DOHH2 (cell line): Measurements from ENCODE around the gene CXorf51A.
"Not testable (repeated sequence)": the region's sequence is repeated elsewhere in the genome, so short reads cannot be mapped to it uniquely, and the experiment has no call there.

Experiments used
- H3F3A ChIP-seq: fragments of 200-600 bp; sonication (generic), shearing (Covaris generic); 2 replicates; pipeline ENCODE4 v1.6.0; 2016; ENCODE audit warnings: antibody characterized with exemption, mild to moderate bottlenecking; ENCODE audit not compliant: control insufficient read depth, insufficient read depth
- H3K27ac ChIP-seq: fragments of 200-600 bp; sonication (generic); 2 replicates; pipeline ENCODE4 v1.5.1; 2014; ENCODE audit warnings: low read depth, mild to moderate bottlenecking, low read length, moderate library complexity
- H3K27me3 ChIP-seq: fragments of 200-600 bp; sonication (generic); 2 replicates; pipeline ENCODE4 v1.6.1; 2014; ENCODE audit warnings: mild to moderate bottlenecking, low read length, mixed read lengths; ENCODE audit not compliant: control insufficient read depth
- H3K36me3 ChIP-seq: fragments of 200-600 bp; sonication (generic); 2 replicates; pipeline ENCODE4 v1.6.1; 2014; ENCODE audit warnings: mild to moderate bottlenecking, low read length, moderate library complexity, mixed read lengths; ENCODE audit not compliant: control insufficient read depth
- H3K4me1 ChIP-seq: fragments of 200-600 bp; sonication (generic); 2 replicates; pipeline ENCODE4 v1.6.1; 2014; ENCODE audit warnings: mild to moderate bottlenecking, low read length, mixed read lengths; ENCODE audit not compliant: control insufficient read depth
- H3K4me2 ChIP-seq: fragments of 200-600 bp; sonication (generic); 2 replicates; pipeline ENCODE4 v1.6.0; 2014; ENCODE audit warnings: mild to moderate bottlenecking, low read length, moderate library complexity
- H3K4me3 ChIP-seq: fragments of 200-600 bp; sonication (generic); 2 replicates; pipeline ENCODE4 v1.5.1; 2014; ENCODE audit warnings: mild to moderate bottlenecking, low read length, mixed read lengths
- H3K79me2 ChIP-seq: fragments of 200-600 bp; sonication (generic); 2 replicates; pipeline ENCODE4 v1.6.1; 2014; ENCODE audit warnings: mild to moderate bottlenecking, low read length, mixed read lengths; ENCODE audit not compliant: control insufficient read depth
- H3K9me2 ChIP-seq: fragments of 200-600 bp; sonication (generic); replicated peaks from 2 replicates; pipeline ENCODE4 v1.6.1; 2014; ENCODE audit warnings: mild to moderate bottlenecking, low read length, mixed read lengths; ENCODE audit not compliant: control insufficient read depth
- H3K9me3 ChIP-seq: fragments of 200-600 bp; sonication (generic); 2 replicates; pipeline ENCODE4 v1.6.1; 2014; ENCODE audit warnings: antibody characterized with exemption, low read length, mixed read lengths; ENCODE audit not compliant: control insufficient read depth, insufficient read depth
- H4K20me1 ChIP-seq: fragments of 200-600 bp; sonication (generic); 2 replicates; pipeline ENCODE4 v1.6.0; 2014; ENCODE audit warnings: low read depth, mild to moderate bottlenecking, antibody characterized with exemption, low read length, moderate library complexity; ENCODE audit not compliant: control insufficient read depth, insufficient read depth
- EZH2phosphoT487 ChIP-seq: fragments of 200-600 bp; sonication (generic); IDR thresholded peaks from 2 replicates; pipeline ENCODE4 v1.6.1; 2017; ENCODE audit warnings: borderline replicate concordance, mild to moderate bottlenecking, antibody characterized with exemption, low read length, moderate library complexity, mixed read lengths
- TF ChIP-seq, protein P1 (sequence below): fragments of 200-600 bp; sonication (generic); IDR thresholded peaks from one replicate; pipeline ENCODE4 v1.5.1; 2014; ENCODE audit warnings: antibody characterized with exemption, mild to moderate bottlenecking, low read depth, low read length; ENCODE audit not compliant: poor library complexity, severe bottlenecking

The CXorf51A gene

DNA sequence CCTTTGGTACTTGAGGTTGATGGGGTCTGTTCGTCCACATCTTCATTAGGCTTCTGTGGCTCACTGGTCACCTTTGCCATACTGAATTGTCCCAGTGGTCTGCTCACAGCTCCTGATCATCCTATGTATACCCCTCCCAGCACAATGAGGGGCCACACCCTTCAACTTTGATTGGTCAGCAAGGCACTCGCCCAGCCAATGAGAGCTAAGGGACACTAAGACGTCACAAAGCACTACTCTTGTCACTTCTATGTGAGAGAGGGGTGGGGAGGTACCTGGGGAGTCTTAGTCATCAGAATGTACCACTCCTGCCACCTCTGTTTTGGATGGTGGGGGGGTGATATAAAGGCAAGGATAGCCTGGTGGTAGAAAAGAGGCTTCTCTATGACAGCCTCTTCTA is at the start of gene CXorf51A:
Gene CXorf51A (minus strand): TSS at position 101 of the 400 bp plus-strand sequence. CDS start 21 bp downstream, at position 80.
- not testable (repeated sequence) for H4K20me1 ChIP-seq, H3K27me3 ChIP-seq, H3K9me2 ChIP-seq

DNA sequence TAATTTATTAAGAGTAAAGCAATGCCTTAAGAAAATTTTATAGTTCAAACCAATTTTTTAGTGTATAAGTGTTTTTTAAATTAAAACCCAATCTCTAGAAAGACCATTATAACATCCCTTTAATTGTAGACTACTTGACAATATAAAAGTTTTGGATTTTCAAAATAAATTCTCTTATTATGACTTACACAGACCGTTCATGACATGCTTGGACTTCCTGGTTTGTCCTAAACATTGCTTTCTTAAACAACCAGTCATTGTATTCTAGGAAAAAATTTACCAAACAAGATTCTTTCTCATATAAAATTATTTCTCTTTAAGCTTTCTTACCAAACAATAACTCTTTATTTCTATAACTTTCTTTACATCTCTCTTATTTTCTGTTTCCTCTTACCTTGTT is 49.0 kb upstream of the CXorf51A start:
- Histone ChIP-seq H3F3A (no peaks in the 10 kb centered on the region), H3K27ac (no peak overlapping the region), H3K9me3 (no peaks in the 10 kb centered on the region), H3K4me3 (no peak overlapping the region), H3K4me1 (no peaks in the 10 kb centered on the region), H3K36me3 (no peaks in the 10 kb centered on the region), H3K9me2 (no peaks in the 10 kb centered on the region), H3K27me3 (no peaks in the 10 kb centered on the region), H3K4me2 (no peak overlapping the region), H4K20me1 (no peaks in the 10 kb centered on the region), H3K79me2 (no peaks in the 10 kb centered on the region)
- TF ChIP-seq, protein P1, sequence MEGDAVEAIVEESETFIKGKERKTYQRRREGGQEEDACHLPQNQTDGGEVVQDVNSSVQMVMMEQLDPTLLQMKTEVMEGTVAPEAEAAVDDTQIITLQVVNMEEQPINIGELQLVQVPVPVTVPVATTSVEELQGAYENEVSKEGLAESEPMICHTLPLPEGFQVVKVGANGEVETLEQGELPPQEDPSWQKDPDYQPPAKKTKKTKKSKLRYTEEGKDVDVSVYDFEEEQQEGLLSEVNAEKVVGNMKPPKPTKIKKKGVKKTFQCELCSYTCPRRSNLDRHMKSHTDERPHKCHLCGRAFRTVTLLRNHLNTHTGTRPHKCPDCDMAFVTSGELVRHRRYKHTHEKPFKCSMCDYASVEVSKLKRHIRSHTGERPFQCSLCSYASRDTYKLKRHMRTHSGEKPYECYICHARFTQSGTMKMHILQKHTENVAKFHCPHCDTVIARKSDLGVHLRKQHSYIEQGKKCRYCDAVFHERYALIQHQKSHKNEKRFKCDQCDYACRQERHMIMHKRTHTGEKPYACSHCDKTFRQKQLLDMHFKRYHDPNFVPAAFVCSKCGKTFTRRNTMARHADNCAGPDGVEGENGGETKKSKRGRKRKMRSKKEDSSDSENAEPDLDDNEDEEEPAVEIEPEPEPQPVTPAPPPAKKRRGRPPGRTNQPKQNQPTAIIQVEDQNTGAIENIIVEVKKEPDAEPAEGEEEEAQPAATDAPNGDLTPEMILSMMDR: no peak
- no peak for TF ChIP-seq EZH2phosphoT487

More for the DNA sequence above, at the start of gene CXorf51A:
- H3K4me3 ChIP-seq, H3K9me3 ChIP-seq, H3K27ac ChIP-seq, H3F3A ChIP-seq, H3K4me2 ChIP-seq, H3K36me3 ChIP-seq, H3K79me2 ChIP-seq, H3K4me1 ChIP-seq: not testable (repeated sequence)

DNA sequence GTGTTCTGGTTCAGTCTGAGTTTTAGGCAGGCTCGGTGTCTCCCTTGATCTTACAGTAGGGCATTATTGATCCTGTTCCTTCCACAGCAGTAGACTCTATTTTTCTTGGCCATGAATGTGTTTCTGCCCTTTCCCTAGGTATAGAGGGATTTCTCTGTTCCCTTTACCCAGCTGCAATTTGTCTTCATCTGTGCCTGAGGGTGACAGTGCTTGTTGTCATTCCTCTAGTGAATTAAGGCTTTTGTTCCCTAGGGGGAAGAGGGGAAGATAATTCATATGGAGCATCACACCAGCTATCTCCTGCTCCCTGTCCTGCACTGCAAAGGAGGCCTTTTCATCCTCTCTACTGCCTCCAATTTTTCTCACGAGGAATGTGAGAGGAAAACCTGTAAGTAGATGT is 39.7 kb upstream of the CXorf51A start:
- H3F3A ChIP-seq: no peaks in the 10 kb centered on the region
- no peak for TF ChIP-seq EZH2phosphoT487
- TF ChIP-seq, protein P1: no peak
- no peak overlapping the region for H3K4me3 ChIP-seq

DNA sequence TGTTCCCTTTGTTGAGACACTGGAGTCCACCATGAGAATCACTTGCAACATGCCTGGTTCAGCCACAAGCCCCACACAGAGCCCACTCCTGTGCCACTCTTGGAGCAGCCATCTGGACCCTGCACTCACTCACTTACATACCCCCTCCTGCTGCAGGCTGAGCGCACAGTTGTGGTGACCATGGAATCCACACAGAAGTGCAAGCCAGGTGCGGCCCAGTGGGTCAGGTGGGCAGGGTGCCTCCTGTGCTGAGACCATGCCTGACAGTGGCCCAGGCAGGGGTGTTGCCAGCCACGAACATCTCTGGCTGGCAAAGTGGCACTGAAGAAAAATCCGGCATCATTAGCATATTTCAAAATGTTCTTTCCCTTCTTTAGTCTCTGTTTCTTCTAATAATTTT is 17.4 kb upstream of the CXorf51A start:
- no peak for TF ChIP-seq EZH2phosphoT487
- TF ChIP-seq, protein P1: no peak
- no peak overlapping the region for H3K4me3 ChIP-seq
- H3K27ac ChIP-seq: no peak overlapping the region
- H3K4me1 ChIP-seq: no peaks in the 10 kb centered on the region
- H3K36me3 ChIP-seq: no peaks in the 10 kb centered on the region
- H4K20me1 ChIP-seq: no peaks in the 10 kb centered on the region
- no peaks in the 10 kb centered on the region for H3K79me2 ChIP-seq
- H3K27me3 ChIP-seq: no peaks in the 10 kb centered on the region
- H3F3A ChIP-seq: no peaks in the 10 kb centered on the region
- no peak overlapping the region for H3K4me2 ChIP-seq
- H3K9me2 ChIP-seq: no peaks in the 10 kb centered on the region
- H3K9me3 ChIP-seq: no peaks in the 10 kb centered on the region

More for the DNA sequence above, 39.7 kb upstream of the CXorf51A start:
- H3K4me1 ChIP-seq: no peaks in the 10 kb centered on the region
- no peaks in the 10 kb centered on the region for H3K79me2 ChIP-seq
- H3K36me3 ChIP-seq: no peaks in the 10 kb centered on the region
- H3K27ac ChIP-seq: no peak overlapping the region
- no peaks in the 10 kb centered on the region for H4K20me1 ChIP-seq
- no peaks in the 10 kb centered on the region for H3K9me2 ChIP-seq
- no peaks in the 10 kb centered on the region for H3K9me3 ChIP-seq
- H3K4me2 ChIP-seq: no peak overlapping the region
- H3K27me3 ChIP-seq: no peaks in the 10 kb centered on the region

DNA sequence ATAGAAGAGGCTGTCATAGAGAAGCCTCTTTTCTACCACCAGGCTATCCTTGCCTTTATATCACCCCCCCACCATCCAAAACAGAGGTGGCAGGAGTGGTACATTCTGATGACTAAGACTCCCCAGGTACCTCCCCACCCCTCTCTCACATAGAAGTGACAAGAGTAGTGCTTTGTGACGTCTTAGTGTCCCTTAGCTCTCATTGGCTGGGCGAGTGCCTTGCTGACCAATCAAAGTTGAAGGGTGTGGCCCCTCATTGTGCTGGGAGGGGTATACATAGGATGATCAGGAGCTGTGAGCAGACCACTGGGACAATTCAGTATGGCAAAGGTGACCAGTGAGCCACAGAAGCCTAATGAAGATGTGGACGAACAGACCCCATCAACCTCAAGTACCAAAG is 5.1 kb downstream of the CXorf51A start, which contains the start of gene CXorf51B:
Gene CXorf51B (plus strand): TSS at position 301 of the 400 bp plus-strand sequence. CDS start 21 bp downstream, at position 322.
- not testable (repeated sequence) for H3K4me2 ChIP-seq

More for the DNA sequence above, 5.1 kb downstream of the CXorf51A start, which contains the start of gene CXorf51B:
- not testable (repeated sequence) for H3K79me2 ChIP-seq, H3K27ac ChIP-seq, H3K27me3 ChIP-seq, H3K9me3 ChIP-seq, H4K20me1 ChIP-seq, H3K4me1 ChIP-seq, H3K36me3 ChIP-seq, H3F3A ChIP-seq, H3K9me2 ChIP-seq, H3K4me3 ChIP-seq
